GM21825 (cell line): ENCODE data around the gene SYDE1.

Experiments
- ATAC-seq: cut with Tn5 transposase; IDR thresholded peaks from one replicate; pipeline ENCODE4 v1.9.1; 2021; ENCODE audit warnings: mild to moderate bottlenecking, moderate library complexity; ENCODE audit not compliant: unreplicated experiment

The SYDE1 gene

DNA sequence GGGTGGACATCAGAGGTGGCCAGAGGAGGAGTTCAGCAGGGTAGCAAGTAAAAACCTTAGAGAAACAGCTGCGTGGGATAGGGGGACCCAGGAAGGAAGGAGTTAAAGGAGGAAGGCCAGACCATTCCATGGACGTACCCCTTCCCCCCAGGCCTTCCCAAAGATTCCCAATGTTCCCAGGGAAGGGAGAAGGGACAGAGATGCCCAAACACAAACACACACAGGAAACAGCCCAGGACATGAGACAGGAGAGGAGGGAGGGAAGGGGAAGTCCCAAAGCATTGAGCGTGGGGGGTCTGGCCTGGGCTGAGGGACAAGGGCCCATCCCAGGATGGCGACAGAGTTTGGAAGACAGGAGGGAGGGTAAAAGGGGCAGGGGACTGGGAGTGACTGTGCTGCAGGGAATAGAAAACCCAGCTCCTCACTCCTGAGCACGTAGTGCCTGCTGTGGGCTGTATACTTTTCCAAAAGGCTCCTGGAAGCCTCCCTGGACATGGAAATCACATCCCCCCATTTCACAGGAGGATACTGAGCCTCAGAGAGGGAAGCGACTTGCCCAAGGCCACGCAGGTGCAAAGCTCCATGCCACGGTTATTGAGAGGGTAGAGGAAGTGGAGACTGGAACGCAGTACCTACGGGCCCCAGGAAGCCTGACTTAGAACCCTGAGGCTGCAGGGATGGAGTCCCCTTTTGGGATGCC lies 1.1 kb downstream of the SYDE1 start:
- no peak for ATAC-seq

DNA sequence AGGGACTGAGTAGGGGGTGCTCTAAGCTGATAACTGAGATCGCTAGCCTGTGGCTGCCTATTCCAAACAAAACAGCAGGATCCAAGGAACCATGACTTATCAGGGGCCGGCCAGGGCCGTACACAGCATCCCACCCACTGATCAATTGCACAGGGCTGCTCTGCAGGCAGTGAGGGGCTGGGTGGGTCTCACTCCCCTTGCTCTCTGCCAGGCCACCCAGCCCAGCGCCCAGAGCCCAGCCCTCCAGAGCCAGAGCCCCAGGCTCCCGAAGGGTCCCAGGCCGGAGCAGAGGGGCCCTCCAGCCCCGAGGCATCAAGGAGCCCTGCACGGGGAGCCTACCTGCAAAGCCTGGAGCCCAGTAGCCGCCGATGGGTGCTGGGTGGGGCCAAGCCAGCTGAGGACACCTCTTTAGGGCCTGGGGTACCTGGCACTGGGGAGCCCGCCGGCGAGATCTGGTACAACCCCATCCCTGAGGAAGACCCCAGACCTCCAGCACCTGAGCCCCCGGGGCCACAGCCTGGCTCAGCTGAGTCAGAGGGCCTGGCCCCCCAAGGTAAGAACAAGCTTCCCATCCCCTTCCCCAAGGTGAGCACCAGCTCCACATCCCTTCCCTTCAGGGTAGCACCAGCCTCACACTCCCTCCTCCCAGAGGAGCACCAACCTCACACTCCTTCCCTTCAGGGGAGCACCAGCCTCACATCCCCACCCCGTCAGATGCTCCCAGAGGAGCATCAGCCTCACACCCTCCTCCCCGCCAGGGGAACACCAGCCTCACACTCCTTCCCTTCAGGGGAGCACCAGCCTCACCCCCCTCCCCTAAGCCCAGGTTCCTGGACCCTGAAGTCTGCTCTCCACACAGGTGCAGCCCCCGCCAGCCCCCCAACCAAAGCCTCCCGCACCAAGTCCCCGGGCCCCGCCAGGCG lies 1.9 kb downstream of the SYDE1 start:
- no peak for ATAC-seq

DNA sequence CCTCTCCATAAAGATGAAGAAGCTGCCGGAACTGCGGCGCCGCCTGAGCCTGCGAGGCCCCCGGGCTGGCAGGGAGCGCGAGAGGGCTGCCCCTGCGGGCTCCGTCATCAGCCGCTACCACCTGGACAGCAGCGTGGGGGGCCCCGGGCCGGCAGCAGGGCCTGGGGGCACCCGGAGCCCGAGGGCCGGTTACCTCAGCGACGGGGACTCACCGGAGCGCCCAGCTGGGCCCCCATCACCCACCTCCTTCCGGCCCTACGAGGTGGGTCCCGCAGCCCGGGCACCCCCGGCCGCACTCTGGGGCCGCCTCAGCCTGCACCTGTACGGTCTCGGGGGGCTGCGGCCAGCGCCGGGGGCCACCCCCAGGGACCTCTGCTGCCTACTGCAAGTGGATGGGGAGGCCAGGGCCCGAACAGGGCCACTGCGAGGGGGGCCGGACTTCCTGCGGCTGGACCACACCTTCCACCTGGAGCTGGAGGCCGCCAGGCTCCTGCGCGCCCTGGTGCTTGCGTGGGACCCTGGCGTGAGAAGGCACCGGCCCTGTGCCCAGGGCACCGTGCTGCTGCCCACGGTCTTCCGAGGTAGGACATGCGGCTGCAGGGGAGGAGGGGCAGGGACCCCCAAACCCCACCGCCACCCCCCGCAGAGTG lies 2.7 kb downstream of the SYDE1 start:
- ATAC-seq: no peak

DNA sequence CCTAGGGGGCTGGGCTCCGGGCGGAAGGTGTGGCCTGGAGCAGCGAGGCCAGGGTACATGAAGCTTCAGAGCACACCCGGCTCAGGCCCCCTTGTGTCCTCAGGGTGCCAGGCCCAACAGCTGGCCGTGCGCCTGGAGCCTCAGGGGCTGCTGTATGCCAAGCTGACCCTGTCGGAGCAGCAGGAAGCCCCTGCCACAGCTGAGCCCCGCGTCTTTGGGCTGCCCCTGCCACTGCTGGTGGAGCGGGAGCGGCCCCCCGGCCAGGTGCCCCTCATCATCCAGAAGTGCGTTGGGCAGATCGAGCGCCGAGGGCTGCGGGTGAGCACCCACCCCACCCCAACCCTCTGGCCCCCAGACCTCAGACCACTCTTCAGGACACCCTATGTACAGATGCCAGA lies 3.2 kb downstream of the SYDE1 start:
- ATAC-seq: no peak

DNA sequence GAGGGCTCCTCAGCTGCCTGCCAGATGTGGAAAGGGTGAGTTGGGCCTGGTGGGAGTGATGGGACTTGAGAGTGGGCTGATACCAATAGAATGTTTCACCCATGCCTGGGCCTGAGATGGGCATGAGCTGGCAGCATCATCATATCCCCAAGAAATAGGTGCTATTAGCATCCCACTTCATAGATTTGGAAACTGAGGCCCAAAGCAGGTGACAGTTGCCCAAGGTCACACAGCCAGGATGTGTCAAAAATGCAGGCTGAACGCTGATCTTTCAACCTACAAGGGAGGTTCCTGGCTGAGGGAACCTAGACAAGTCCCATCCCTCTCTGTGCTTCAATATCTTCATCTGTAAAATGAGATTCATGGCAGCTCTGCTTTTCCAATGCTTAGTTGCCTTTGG lies 4.6 kb downstream of the SYDE1 start:
- ATAC-seq: no peak

DNA sequence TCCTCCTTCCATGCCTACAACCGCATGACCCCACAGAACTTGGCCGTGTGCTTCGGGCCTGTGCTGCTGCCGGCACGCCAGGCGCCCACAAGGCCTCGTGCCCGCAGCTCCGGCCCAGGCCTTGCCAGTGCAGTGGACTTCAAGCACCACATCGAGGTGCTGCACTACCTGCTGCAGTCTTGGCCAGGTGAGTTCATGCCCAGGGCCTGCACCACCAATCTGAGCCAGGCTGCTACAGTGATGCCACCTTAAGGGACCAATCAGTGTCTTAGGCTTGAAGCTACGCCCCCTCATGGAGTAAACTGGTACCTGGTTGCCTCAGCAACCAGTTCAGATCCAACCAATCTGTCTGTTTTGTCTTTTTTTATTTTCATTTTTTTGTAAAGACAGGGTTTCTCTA lies 5.2 kb downstream of the SYDE1 start:
- ATAC-seq: no peak

DNA sequence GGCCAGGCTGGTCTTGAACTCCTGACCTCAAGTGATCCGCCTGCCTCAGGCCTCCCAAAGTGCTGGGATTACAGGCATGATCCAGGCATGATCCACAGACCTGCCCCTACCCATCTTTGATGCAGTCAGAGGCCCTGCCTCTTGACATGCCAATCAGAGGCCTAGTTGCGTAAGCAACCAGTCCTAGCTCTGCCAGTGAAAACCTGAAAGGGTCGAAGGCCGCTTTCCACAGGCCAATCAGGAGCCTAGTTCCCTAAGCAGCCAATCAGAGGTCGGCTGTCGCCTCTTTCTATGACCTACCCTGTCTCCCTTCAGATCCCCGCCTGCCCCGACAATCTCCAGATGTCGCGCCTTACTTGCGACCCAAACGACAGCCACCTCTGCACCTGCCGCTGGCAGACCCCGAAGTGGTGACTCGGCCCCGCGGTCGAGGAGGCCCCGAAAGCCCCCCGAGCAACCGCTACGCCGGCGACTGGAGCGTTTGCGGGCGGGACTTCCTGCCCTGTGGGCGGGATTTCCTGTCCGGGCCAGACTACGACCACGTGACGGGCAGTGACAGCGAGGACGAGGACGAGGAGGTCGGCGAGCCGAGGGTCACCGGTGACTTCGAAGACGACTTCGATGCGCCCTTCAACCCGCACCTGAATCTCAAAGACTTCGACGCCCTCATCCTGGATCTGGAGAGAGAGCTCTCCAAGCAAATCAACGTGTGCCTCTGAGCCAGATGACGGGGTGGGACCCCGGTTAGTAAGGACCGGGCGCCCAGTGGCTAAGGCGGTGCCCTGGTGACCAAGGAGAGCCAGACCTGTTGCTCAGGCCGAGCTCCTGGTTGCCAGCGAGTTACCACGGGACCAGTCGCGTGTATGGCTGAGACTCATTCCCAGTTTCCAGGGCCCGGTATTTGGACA lies 6.3 kb downstream of the SYDE1 start:
- ATAC-seq: no peak

DNA sequence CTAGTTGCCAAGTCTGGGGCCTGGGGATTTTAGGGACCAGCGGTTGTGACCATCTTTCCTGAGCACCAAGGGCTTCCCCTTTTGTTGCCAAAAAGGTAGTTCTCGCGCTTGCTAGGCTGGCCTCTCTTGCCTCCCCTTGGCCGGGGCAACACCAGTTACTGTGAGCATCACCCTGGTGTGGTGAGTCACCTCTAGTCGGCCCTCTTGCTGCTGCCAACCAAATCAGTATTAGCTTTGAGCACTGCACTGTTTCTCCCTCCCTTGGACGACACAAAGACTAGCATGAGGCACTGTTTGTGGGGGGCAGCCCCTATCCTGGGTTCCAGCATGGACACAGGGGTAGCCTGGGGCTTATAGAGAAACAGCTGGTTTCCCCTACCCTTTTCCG lies 6.9 kb downstream of the SYDE1 start:
- no peak for ATAC-seq

DNA sequence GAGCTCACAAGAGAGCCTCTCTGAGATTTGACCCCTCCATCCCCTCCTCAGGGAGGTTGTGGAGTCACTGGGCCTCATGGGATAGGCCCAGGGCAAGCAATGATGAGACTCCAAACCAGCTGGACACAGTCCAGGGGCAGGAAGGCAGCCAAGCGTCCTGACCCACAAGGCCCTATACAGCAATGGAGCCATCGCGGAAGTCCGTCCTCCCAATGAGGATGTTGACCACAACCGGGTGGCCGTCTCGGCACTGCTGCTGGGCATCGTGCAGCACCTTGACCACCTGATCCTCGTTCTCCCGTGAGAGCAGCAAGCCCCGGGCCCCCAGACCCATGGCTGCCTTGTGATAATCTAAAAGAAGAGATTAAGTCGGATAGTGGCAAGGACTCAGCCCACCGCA lies 7.9 kb downstream of the SYDE1 start:
- no peak for ATAC-seq

DNA sequence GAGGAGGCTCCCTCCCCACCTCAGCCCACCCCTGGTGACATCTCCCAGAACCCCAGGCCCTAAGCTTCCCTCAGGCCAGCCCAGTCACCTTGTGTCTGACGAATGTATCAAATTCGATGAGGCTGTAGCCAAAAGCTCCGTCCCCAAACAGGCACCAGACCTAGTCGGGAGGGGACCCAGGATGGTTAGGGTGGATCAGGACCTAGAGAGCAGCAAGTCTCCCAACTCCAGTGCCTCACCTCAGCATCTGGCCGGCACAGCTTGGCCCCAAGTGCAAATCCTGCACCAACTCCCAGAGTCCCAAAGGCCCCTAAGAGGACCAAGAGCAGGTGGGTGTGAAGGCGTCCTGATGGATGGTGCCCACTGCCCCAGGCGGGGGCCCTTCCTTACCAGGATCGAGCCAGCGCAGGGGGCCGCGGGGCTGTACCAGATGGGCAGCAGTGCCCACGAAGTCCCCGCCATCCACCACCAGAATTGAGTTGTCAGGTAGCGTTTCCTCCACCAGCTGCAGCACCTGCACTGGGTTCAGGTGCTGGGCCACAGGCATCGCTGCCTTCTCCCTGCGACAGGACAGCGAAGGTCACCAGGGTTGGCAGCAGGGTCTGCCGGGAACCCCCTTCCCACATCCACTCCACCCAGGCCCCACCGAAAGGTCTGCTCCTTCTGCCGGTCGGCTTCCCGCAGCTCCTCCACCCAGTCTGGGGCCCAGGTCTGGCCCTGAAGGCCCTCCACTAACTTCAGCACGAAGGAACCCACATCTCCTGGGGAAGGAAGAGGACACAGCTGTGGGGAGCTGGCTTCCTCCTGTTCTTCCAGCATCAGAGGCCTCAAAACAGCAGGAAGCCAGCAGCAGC lies 8.8 kb downstream of the SYDE1 start:
- ATAC-seq: no peak

DNA sequence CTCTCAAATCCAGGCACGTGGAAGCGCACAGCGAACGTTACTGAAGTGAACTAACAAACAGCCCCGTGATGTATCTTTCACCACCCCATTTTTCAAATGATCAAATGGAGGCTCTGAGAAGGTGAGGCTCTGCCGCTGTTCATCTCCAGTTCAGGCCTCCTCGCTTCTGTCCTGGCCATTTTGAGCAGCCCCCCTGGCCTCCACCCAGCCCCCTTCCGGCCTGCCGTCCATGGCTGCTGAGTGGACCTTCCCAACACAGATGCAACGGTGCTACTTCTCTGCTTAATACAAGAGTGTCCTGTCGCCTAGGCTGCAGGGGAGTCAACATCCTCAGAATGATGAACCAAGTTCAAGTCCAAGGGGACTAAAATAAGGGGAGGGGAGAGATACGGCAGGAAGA lies 9.7 kb downstream of the SYDE1 start:
- ATAC-seq: no peak

DNA sequence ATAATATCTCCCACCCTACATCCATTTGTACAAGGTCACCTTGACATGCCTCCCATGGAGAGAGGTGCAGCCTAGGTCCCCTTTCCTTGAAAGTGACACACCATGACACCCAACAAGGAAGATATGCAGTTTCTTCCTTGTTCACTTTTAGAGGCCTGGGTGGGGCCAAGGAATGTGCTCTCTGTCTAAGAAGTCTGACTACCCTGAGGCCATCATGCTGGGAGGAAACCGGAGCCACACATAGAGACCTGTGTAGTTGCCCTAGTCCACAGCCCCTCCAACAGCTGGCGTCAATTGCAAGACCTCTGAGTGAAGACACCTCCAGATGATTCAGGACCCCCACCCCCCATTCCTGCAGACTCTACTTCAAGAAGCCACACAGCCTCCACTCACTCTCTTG lies 11.0 kb downstream of the SYDE1 start:
- ATAC-seq: no peak

DNA sequence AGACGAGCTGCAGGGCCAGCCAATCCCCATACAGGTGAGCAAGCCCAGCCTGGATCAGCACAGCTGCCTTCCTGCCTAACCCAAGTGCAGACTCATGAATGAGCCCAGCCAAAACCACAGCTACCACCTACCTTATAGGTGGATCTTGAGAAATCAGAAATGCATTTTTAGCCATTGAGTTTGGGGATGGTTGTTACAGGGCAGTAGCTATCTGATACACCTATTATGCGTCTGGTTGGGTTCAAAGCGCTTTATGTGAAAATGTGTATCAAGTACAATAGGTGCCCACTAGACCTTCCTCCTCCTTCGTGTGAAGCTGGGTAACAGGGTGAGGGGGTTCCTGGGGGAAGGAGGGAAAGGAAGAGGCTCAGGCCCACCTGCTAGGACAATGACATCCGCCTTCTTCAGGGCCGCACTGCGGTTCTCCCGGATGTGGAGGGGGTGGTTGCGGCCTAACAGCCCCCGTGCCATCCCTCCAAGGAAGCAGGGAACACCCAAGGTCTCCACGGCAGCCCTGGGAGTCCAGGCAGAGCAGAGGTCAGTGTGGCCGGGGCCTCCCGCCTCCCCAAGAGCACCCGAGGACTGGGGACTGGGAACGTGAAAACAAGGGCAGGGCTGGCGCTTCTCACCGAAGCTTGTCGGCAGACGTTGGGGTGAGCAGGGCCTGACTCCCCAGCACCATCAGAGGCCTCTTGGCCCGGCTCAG lies 11.7 kb downstream of the SYDE1 start:
- ATAC-seq: no peak

DNA sequence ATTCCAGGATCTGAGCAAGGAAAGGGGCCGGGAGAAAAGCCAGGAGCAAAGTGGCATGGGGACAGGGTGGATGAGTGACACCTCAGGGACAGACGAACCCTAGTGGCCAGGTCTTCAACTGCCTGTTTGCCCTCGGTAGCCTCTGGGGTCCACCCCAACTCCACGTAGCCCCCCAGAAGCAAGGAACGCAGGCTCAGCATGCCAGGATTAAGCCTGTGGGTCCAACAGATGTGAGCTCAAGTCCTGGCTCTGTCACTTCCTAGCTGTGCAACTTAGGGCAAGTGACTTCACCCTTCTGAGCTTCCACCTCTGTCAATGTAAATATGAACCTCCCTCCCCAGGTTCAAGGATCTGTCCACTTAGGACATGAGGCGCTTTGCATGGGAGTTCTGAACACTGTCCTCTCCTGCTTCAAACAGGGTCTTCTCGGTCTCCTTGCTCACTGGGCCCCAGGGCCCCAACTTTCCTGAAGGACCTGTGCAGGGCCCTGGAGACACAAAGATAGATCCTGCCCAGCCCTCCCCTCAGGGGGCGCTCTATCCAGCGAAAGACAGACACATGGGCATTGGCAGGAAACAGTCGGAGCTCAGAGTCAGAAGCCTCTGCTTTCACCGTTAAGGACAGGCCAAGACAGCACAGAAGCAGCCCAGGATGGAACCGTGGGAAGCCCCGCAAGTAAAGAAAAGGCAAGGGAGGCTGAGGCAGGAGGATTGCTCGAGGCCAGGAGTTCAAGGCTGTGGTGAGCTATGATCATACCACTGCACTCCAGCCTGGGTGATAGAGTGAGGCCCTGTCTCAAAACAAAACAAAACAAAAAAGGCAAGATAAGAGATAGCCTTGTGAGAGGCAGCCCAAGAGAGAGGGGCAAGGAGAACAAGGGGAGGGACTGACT lies 13.2 kb downstream of the SYDE1 start:
- no peak for ATAC-seq

DNA sequence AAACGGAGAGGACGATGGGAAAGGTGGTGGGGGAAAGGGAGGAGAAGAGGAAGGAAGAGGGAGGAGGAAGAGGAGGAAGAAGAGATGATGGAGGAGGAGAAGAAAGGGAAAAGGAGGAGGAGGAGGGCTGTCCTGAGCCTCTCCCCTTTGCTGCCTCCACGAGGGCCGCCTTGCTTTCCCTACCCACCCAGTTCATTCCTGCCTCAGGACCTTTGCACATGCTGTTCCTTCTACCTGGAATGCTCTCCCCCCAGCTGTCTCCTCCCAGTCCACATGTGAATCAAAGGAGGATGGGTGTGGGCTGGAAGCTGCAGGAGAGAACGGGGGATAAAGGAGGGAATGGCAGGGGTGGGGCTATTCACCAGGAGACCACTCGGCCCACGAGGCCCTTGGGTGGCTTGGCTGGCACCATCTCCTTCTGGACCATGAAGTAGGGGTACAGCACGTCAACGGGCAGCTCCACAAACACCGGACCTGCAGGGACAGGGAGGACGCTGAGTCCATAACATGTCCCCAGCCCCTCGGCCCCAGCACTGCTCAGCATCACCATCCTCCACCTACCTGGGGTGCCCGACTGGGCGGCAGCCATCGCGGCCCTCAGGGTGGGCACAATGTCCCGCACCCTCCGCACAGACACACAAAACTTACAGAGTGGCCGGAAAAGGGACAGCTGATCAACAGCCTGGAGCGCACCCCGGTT lies 15.3 kb downstream of the SYDE1 start:
- ATAC-seq: no peak

DNA sequence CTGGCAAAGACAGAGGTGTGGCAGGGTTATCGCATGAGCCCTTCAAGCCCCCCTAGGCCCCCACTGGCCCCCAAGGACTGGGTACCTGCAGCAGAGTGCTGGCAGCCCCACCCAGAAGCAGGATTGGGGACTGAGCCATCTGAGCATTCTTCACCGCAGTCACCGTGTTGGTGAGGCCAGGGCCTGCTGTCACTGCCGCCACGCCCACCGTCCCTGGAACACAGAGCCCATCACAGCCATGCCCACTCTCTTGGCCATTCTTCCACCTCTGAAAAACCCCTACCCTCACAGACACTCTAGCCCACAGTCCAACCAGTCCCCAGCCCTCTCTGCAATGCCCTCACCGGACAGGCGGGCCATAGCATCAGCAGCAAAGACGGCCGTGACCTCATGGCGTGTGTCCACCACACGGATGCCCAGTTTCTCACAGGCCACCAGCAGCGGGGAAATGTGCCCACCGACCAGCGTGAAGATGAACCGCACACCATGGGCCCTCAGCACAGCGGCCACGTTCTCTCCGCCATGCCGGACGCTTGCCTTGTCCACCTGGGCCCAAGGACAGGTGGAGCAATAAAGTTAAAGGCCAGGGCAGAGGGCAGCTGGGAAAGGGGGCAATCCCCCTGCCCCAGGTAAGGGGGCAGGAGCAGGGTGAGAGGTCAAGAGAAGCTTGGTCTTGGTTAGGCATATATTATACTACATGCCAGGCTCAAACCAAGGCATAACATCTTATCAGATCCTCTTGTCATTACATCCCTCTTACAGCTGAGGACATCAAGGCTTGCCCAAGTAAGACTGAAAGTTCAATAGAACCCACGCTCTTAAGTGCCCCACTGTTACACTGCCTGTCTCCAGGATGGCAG lies 16.1 kb downstream of the SYDE1 start:
- ATAC-seq: no peak

DNA sequence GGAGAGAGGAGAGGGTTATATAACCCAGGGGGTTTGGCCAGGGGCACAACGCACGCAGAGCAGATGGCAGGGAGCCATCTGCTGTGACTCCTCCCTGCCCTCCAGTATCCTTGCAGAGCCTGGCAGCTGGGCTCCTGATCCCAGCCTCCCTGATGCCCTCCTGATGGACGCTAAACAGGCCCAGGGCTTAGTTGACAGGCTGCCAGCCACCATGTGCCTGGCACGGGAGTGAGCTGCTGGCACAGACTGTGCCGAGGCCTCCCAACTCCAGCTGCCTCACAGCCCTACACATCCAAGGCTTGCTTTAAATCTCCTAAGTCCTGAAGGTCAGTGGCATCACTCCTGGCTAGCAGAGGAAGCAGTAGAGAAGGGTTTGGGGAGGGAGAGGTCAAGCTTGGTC lies 16.7 kb downstream of the SYDE1 start:
- ATAC-seq: no peak
